IPS DF 19.7 (cell line): ENCODE measurements around the gene ERICH6.

Source experiments
- DNase-seq: peaks from one replicate; pipeline ENCODE4 v3.0.0-alpha.2; 2013; ENCODE audit warnings: low read depth, low spot score

Gene ERICH6

GRCh38 chr3:150736903-150737832 lies 33.4 kb upstream of the ERICH6 start:
- DNase-seq, result no peak

GRCh38 chr3:150736316-150736719 lies 32.6 kb upstream of the ERICH6 start:
- DNase-seq, result peak; percentile 56

GRCh38 chr3:150734795-150735119 lies 31.0 kb upstream of the ERICH6 start:
- DNase-seq, result no peak

GRCh38 chr3:150733936-150734794 lies 30.4 kb upstream of the ERICH6 start:
- DNase-seq, result no peak

- DNase-seq, result no peak
These were observed 29.7 kb upstream of the ERICH6 start for GRCh38 chr3:150733373-150733935.

- no peak for DNase-seq
These were observed 26.1 kb upstream of the ERICH6 start for GRCh38 chr3:150729682-150730360.

- no peak for DNase-seq
These were observed 24.2 kb upstream of the ERICH6 start for GRCh38 chr3:150727653-150728502.

GRCh38 chr3:150725548-150725947 lies 21.8 kb upstream of the ERICH6 start:
- no peak for DNase-seq

GRCh38 chr3:150723946-150724345 lies 20.2 kb upstream of the ERICH6 start:
- no peak for DNase-seq

- DNase-seq, result no peak
These were observed 18.5 kb upstream of the ERICH6 start for GRCh38 chr3:150722267-150722666.

GRCh38 chr3:150721285-150722130 lies 17.8 kb upstream of the ERICH6 start:
- DNase-seq, result no peak

GRCh38 chr3:150720444-150720843 lies 16.7 kb upstream of the ERICH6 start:
- DNase-seq, result no peak

GRCh38 chr3:150710097-150710496 lies 6.4 kb upstream of the ERICH6 start:
- no peak for DNase-seq

- DNase-seq, result no peak
These were observed 393 bp downstream of the ERICH6 start for GRCh38 chr3:150703299-150703755.

- DNase-seq, result no peak
These were observed 4.6 kb downstream of the ERICH6 start for GRCh38 chr3:150699068-150699639.

GRCh38 chr3:150697646-150698045 lies 6.1 kb downstream of the ERICH6 start:
- DNase-seq, result no peak

GRCh38 chr3:150691414-150692040 lies 12.2 kb downstream of the ERICH6 start:
- no peak for DNase-seq

- DNase-seq, result no peak
These were observed 16.1 kb downstream of the ERICH6 start for GRCh38 chr3:150687613-150688012.

- DNase-seq, result no peak
These were observed 20.9 kb downstream of the ERICH6 start for GRCh38 chr3:150682824-150683223.
